ENCODE measurements around the gene BHLHE23.

BHLHE23 gene

DNA sequence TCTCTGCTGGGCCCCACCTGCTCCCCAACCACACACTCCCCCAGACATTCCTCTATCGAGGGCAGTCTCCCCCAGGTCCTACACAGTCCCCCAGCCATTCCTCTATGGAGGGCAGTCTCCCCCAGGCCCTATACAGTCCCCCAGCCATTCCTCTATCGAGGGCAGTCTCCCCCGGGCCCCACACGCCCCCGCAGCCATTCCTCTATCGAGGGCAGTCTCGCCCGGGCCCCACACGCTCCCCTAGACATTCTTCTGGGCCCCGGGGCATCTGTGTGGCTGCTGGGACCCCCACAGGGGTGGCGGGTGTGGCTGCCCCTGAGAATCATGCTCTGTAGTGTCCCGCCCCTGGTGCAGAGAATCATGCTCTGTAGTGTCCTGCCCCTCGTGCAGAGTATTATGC, 43.6 kb upstream of the BHLHE23 start:
- Histone ChIP-seq H3K36me3 (ENCODE audit: insufficient read depth) (no peaks in the 10 kb centered on the region), H3K9ac (no peak overlapping the region), H3K4me3 (IDR thresholded peaks at IDR 0.05; ENCODE audit: insufficient read depth, low read depth, low read length) (no peak overlapping the region), H2AFZ (ENCODE audit: low read depth) (no peak overlapping the region), H3K27ac (no peak overlapping the region), H3K79me2 (ENCODE audit: insufficient read depth, low read depth) (no peaks in the 10 kb centered on the region), H3K4me2 (no peak overlapping the region), H4K20me1 (ENCODE audit: insufficient read depth) (no peaks in the 10 kb centered on the region), H3K4me1 (ENCODE audit: low read depth, poor library complexity, severe bottlenecking) (no peaks in the 10 kb centered on the region), H3K27me3 (ENCODE audit: insufficient read depth, low read depth) (peaks cover 97% of the 10 kb centered on the region)
- no peak for TF ChIP-seq CTCF (conservative IDR thresholded peaks at IDR 0.05; ENCODE audit: low read depth, low read length)

DNA sequence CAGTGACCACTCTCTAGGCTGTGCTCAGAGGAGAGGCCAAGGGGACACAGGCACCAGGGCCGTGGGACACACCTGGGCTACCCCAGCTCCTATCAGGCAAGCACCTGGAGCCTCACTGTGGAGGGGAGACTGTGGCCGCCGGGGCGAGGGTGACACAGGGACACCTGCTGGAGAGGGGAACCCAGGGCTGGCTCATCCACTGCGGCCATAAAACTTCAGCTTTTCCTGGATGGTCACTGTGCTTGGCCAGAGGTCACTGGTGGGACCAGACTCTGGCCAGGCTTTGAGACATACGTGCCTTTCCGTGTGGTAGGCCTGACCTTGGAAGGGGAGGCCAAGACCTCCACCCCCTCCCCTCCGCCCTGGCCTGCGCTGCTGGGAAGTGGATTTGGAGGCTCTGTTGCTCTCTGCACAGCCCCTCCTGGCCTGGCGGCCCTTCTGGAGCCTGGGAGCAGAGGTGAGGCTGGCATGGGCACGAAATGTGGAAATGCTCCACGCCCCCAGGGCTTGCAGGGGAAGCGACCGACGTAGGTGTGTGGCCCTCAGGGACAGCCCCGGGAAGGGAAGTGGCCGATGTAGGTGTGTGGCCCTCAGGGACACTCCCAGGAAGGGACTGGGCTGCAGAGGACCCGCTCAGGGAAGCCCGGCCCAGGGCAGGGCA, 42.9 kb upstream of the BHLHE23 start:
- Histone ChIP-seq H3K27me3 (ENCODE audit: insufficient read depth, low read depth) (peaks cover 97% of the 10 kb centered on the region), H3K79me2 (ENCODE audit: insufficient read depth, low read depth) (no peaks in the 10 kb centered on the region), H3K4me2 (no peak overlapping the region), H2AFZ (ENCODE audit: low read depth) (no peak overlapping the region), H3K9ac (no peak overlapping the region), H4K20me1 (ENCODE audit: insufficient read depth) (no peaks in the 10 kb centered on the region), H3K4me1 (ENCODE audit: low read depth, poor library complexity, severe bottlenecking) (no peaks in the 10 kb centered on the region), H3K27ac (no peak overlapping the region), H3K4me3 (IDR thresholded peaks at IDR 0.05; ENCODE audit: insufficient read depth, low read depth, low read length) (no peak overlapping the region), H3K36me3 (ENCODE audit: insufficient read depth) (no peaks in the 10 kb centered on the region)
- TF ChIP-seq CTCF (conservative IDR thresholded peaks at IDR 0.05; ENCODE audit: low read depth, low read length), result no peak

DNA sequence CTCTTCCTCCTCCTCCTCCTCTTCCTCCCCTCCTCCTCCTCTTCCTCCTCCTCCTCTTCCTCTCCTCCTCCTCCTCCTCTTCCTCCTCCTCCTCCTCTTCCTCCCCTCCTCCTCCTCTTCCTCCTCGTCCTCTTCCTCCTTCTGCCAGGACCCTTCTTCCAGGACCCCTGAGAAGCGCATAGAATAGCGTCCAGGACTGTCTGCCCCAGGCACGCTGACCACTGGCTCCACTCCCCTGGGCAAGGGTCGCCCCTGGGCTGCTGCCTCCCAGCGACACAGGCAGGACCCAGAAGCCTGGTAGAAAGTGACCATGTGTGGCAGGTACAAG, 42.4 kb upstream of the BHLHE23 start:
- TF ChIP-seq CTCF (conservative IDR thresholded peaks at IDR 0.05; ENCODE audit: low read depth, low read length), result no peak
- H2AFZ ChIP-seq (ENCODE audit: low read depth), result no peak overlapping the region
- H3K36me3 ChIP-seq (ENCODE audit: insufficient read depth), result no peaks in the 10 kb centered on the region
- H3K9ac ChIP-seq, result no peak overlapping the region
- no peaks in the 10 kb centered on the region for H3K4me1 ChIP-seq (ENCODE audit: low read depth, poor library complexity, severe bottlenecking)
- H3K4me3 ChIP-seq (IDR thresholded peaks at IDR 0.05; ENCODE audit: insufficient read depth, low read depth, low read length), result no peak overlapping the region
- no peak overlapping the region for H3K27ac ChIP-seq
- no peak overlapping the region for H3K4me2 ChIP-seq
- no peaks in the 10 kb centered on the region for H4K20me1 ChIP-seq (ENCODE audit: insufficient read depth)
- H3K79me2 ChIP-seq (ENCODE audit: insufficient read depth, low read depth), result no peaks in the 10 kb centered on the region
- H3K27me3 ChIP-seq (ENCODE audit: insufficient read depth, low read depth), result peaks cover 97% of the 10 kb centered on the region

DNA sequence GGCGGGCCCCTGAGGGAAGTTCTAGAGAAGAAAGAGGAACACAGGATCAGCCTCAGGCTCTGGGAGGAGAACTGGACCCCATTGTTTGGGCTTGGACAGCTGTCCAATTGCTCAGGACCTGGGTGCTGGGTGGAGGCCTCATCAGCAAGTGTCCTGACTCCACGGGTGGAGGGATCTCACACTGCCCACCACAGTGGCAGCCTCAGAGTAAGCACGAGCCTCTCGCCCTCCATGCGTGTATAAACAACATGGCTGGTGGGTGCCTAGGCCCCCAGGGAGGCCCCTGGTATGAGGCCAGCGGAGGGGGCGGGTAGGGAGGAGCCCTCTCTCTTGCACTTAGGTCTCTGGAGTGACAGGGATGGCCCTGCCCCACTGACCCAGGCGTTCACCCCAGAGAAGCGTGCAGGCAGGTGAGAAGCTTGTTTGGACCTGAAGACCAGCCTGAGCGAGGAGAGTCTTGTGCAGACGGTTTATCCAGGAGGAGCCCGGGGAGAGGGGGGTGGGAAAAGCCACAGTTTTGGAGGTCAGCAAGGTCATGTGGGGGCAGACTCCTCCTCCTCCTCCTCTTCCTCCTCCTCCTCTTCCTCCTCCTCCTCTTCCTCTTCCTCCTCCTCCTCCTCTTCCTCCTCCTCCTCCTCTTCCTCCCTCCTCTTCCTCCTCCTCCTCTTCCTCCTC, 41.9 kb upstream of the BHLHE23 start:
- Histone ChIP-seq H3K4me2 (no peak overlapping the region), H3K4me1 (ENCODE audit: low read depth, poor library complexity, severe bottlenecking) (no peaks in the 10 kb centered on the region), H2AFZ (ENCODE audit: low read depth) (no peak overlapping the region), H3K27ac (no peak overlapping the region), H4K20me1 (ENCODE audit: insufficient read depth) (no peaks in the 10 kb centered on the region), H3K27me3 (ENCODE audit: insufficient read depth, low read depth) (peaks cover 97% of the 10 kb centered on the region), H3K4me3 (IDR thresholded peaks at IDR 0.05; ENCODE audit: insufficient read depth, low read depth, low read length) (no peak overlapping the region), H3K79me2 (ENCODE audit: insufficient read depth, low read depth) (no peaks in the 10 kb centered on the region), H3K9ac (no peak overlapping the region), H3K36me3 (ENCODE audit: insufficient read depth) (no peaks in the 10 kb centered on the region)
- TF ChIP-seq CTCF (conservative IDR thresholded peaks at IDR 0.05; ENCODE audit: low read depth, low read length), result no peak

Data from KMS-11 (cell line).